Adrenal gland (tissue), 12 donors: ENCODE measurements around the gene RAI2. TPM values are rescaled to one million over a fixed set of nuclear protein-coding genes. Genes with fewer than 3 reads are reported as not detected.

ENCODE experiments used
- DNase-seq, 7 donors: peaks; one replicate each; pipeline ENCODE4 v3.0.0-alpha.2; 2019 to 2020
- H3K27ac ChIP-seq, 5 donors: fragments of 200-600 bp; sonication (generic) in 4 of 5; 1 replicate in 3 of 5; 2 replicates in 2 of 5; pipeline versions ENCODE4 v1.5.1 to v1.8.0; 2016 to 2020; ENCODE audit warnings: mild to moderate bottlenecking in 1 of 5
- H3K27me3 ChIP-seq: fragments of 200-600 bp; 2 replicates; pipeline ENCODE4 v1.8.0; 2021
- H3K36me3 ChIP-seq, 2 donors: fragments of 200-600 bp; replicated peaks in 1 of 2; 1 replicate in 1 of 2; 2 replicates in 1 of 2; pipeline versions ENCODE4 v1.5.1 to v1.8.0; 2018 to 2022
- H3K4me1 ChIP-seq, 2 donors: fragments of 200-600 bp; replicated peaks in 1 of 2; 1 replicate in 1 of 2; 2 replicates in 1 of 2; pipeline versions ENCODE4 v1.5.1 to v1.8.0; 2018 to 2021
- H3K4me3 ChIP-seq, 4 donors: fragments of 200-600 bp; sonication (generic) in 3 of 4; one replicate each; pipeline ENCODE4 v1.5.1; 2016 to 2018
- H3K9me3 ChIP-seq, 3 donors: fragments of 200-600 bp; sonication (generic) in 1 of 3; replicated peaks in 1 of 3; 1 replicate in 2 of 3; 2 replicates in 1 of 3; pipeline versions ENCODE4 v1.5.1 to v1.8.0; 2016 to 2021
- POLR2A ChIP-seq, 2 donors: fragments of 450-650 bp; IDR thresholded peaks; one replicate each; pipeline ENCODE4 v1.6.1; 2017; ENCODE audit warnings: antibody characterized with exemption in 2 of 2, mild to moderate bottlenecking in 2 of 2, moderate library complexity in 1 of 2
- WGBS, 4 donors: extraction: QIAGEN DNeasy Blood & Tissue Kit in 2 of 4; methylation state at CpG; one replicate each; pipeline versions ENCODE4 v1.1.5 to v1.1.7; 2013 to 2017; 5-methylcytosine and 5-hydroxymethylcytosine counted together
- intact Hi-C, 2 donors: fragments of 100-400 bp; cut with DNase I; formaldehyde crosslinking; loops; one replicate each; pipeline versions ENCODE4 v1.14.1 to v1.15.0; 2022 to 2023
- polyA plus RNA-seq, 3 donors: library from polyadenylated mRNA; stranded (reverse); fragments of 200-250 nt in 2 of 3; fragments of 350-450 nt in 1 of 3; fragmentation: Illumina TruSeq in 1 of 3; extraction: RNeasy Lipid Tissue Mini Kit (QIAGEN cat#74804) in 1 of 3; gene quantifications; one replicate each; pipeline ENCODE4 v1.2.3, GENCODE V29; 2013 to 2014
- total RNA-seq, 9 donors: library from RNA; depleted of rRNA in 4 of 9; stranded (reverse); fragments of >200 nt in 4 of 9; fragments of 120-200 nt in 1 of 9; fragmentation: NEBNext Ultra II Directional in 1 of 9; extraction: Animal tissue kit (Norgen Biotek cat#: 25700) in 1 of 9; gene quantifications; one replicate each; pipeline versions ENCODE4 v1.1.0 to v1.2.4, GENCODE V29; 2013 to 2023
- TF ChIP-seq, protein P1 (sequence below), 6 experiments: fragments of 450-650 bp in 4 of 6; fragments of 200-600 bp in 2 of 6; sonication (generic) in 1 of 6; IDR thresholded peaks; 1 replicate in 5 of 6; 2 replicates in 1 of 6; pipeline versions ENCODE4 v1.5.1 to v1.8.0; 2016 to 2021; ENCODE audit warnings: antibody characterized with exemption in 6 of 6, mild to moderate bottlenecking in 2 of 6, moderate library complexity in 1 of 6
- donor health status: healthy with polysubstance abuse.
- donor health status: Bipolar disorder and iron deficiency.
- donor health status: DM: yes; HTN: yes; CAD: no.
- donor health status: DM: no; HTN: no; CAD: no.
- donor health status: DM: no; HTN: no; CAD: no.
- donor health status: DM: yes; HTN: yes; CAD: no.

RAI2 gene
- total and polyA plus RNA-seq, 12 donors = 0.39 to 26.9 (median 15.0) TPM

DNA sequence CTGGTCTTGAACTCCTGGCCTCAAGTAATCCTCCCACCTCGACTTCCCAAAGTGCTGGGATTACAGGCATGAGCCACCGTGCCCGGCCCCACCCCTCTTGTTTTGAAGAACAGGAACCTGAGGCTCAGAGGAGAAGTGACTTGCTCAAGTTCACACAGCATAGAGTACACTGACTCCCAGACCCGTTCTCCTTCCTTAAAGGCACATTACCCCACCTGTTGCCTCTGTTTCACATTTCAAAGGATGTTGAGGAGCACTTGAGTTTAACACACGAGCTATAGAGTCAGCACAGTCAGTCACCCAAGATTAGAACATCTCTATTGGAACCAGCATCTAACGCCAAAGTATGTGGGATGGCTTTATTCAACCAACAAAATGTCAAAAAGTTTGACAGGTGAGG, 51.1 kb downstream of the RAI2 start:
- TF ChIP-seq, protein P1, sequence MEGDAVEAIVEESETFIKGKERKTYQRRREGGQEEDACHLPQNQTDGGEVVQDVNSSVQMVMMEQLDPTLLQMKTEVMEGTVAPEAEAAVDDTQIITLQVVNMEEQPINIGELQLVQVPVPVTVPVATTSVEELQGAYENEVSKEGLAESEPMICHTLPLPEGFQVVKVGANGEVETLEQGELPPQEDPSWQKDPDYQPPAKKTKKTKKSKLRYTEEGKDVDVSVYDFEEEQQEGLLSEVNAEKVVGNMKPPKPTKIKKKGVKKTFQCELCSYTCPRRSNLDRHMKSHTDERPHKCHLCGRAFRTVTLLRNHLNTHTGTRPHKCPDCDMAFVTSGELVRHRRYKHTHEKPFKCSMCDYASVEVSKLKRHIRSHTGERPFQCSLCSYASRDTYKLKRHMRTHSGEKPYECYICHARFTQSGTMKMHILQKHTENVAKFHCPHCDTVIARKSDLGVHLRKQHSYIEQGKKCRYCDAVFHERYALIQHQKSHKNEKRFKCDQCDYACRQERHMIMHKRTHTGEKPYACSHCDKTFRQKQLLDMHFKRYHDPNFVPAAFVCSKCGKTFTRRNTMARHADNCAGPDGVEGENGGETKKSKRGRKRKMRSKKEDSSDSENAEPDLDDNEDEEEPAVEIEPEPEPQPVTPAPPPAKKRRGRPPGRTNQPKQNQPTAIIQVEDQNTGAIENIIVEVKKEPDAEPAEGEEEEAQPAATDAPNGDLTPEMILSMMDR (IDR thresholded peaks at IDR 0.05) = no peak
- no peak for TF ChIP-seq POLR2A (IDR thresholded peaks at IDR 0.05)
- Histone ChIP-seq H3K4me1 (peaks cover 0 to 3% of the 10 kb centered on the region in 2 donors), H3K4me3 (no peak overlapping the region), H3K27ac (no peak overlapping the region), H3K36me3 (no peaks in the 10 kb centered on the region), H3K27me3 (peaks cover 3% of the 10 kb centered on the region), H3K9me3 (no peaks in the 10 kb centered on the region)
- WGBS, 4 donors = 61 to 84% (median 73%) methylated on average over 3 to 6 of the region's 6 CpGs
- intact Hi-C loops = no loop called here
- no peak for DNase-seq

DNA sequence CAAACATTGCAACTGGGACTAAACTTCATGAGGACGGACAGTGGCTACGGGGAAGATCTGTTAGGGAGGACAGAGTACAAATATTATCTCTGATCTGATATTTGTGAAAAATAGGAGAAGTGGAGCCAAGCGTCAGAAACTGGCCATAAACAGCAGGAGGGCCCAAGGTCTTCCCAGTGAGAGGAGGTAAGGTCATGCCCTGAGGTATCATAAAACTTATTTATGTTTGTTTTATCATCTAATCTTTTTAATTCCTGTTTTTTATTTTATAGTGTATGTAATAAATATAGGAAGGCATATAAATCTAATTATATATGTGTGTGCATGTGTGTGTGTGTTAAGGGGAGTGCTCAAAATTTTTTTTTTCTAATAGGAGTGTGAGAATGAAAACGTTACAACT, 51.8 kb downstream of the RAI2 start:
- peaks cover 0 to 3% of the 10 kb centered on the region in 2 donors for H3K4me1 ChIP-seq
- no peak for DNase-seq
- TF ChIP-seq POLR2A (IDR thresholded peaks at IDR 0.05) = no peak
- TF ChIP-seq, protein P1 (IDR thresholded peaks at IDR 0.05) = no peak
- H3K9me3 ChIP-seq = no peaks in the 10 kb centered on the region
- intact Hi-C loops = no loop called here
- peaks cover 3% of the 10 kb centered on the region for H3K27me3 ChIP-seq
- no peak overlapping the region for H3K27ac ChIP-seq
- H3K4me3 ChIP-seq = no peak overlapping the region
- WGBS, 4 donors = 41 to 50% (median 47%) methylated on average over 4 of the region's 4 CpGs
- no peaks in the 10 kb centered on the region for H3K36me3 ChIP-seq

DNA sequence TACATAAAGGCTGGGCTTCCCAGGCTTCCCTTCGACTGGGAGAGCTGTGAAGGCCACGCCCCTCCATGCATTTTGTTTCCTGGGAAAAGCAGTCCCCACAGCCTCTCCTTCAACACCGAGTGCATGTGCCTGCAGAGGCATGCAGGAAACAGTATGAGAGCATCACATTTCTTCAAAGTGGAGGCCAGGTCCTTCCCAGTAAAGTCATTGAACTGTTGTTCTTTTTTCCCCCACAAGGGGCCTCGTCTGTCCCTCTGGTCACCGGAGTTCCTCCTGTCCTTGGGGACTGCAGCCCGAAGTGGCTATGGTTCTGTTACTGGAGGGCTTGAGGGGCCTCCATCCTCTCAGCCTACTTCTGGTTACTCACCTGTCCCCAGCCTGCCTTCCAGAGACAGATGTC, 56.0 kb downstream of the RAI2 start:
- intact Hi-C loops = no loop called here
- Histone ChIP-seq H3K4me1 (no peaks in the 10 kb centered on the region), H3K4me3 (no peak overlapping the region), H3K27ac (no peak overlapping the region), H3K9me3 (no peaks in the 10 kb centered on the region), H3K36me3 (no peaks in the 10 kb centered on the region), H3K27me3 (peaks cover 3% of the 10 kb centered on the region)
- 48 to 76% (median 58%) methylated on average over 3 to 6 of the region's 6 CpGs for WGBS, 4 donors
- TF ChIP-seq, protein P1 (IDR thresholded peaks at IDR 0.05) = peak in 1 of 6 experiments; percentile 3
- TF ChIP-seq POLR2A (IDR thresholded peaks at IDR 0.05) = no peak
- DNase-seq = no peak

DNA sequence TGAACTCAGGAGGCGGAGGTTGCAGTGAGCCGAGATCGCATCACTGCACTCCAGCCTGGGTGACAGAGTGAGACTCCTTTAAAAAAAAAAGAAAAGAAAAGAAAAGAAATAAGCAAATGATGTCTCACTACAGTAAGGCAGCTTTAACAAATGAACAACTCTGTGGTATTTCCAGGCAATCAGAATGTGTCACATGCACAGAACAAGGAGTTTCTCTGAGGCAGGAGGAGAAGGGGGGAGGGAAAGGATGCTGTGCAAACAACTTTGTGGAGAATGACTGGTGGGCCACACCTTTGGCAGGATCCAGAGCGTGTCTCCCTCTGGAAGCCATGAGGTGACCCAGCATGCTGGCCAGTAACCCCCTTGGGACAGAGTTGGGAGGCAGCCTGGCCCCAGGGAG, 57.6 kb downstream of the RAI2 start:
- TF ChIP-seq, protein P1 (IDR thresholded peaks at IDR 0.05) = no peak
- TF ChIP-seq POLR2A (IDR thresholded peaks at IDR 0.05) = no peak
- Histone ChIP-seq H3K4me1 (no peaks in the 10 kb centered on the region), H3K27ac (no peak overlapping the region), H3K9me3 (no peaks in the 10 kb centered on the region), H3K4me3 (no peak overlapping the region), H3K36me3 (no peaks in the 10 kb centered on the region), H3K27me3 (no peaks in the 10 kb centered on the region)
- intact Hi-C loops = no loop called here
- 78 to 94% (median 90%) methylated on average over 3 to 4 of the region's 4 CpGs for WGBS, 4 donors
- no peak for DNase-seq
